Fibroblast of lung (primary cell): ENCODE data around the gene PKP1.
A peak's percentile ranks its signal among the peaks of the same experiment; 100 is the strongest.

Source experiments
- CTCF ChIP-seq, 2 donors: IDR thresholded peaks in 1 of 2; conservative IDR thresholded peaks in 1 of 2; 1 replicate in 1 of 2; 2 replicates in 1 of 2; pipeline ENCODE4 v1.5.1; 2011 to 2012; ENCODE audit warnings: low read length in 2 of 2, control low read depth in 1 of 2, inconsistent platforms in 1 of 2, low read depth in 1 of 2, mild to moderate bottlenecking in 1 of 2
- EZH2 ChIP-seq: IDR thresholded peaks from 2 replicates; pipeline ENCODE4 v1.5.1; 2012; ENCODE audit warnings: low read length, control low read depth, mild to moderate bottlenecking; ENCODE audit errors: missing control alignments

GRCh38 chr1:201376464-201377374 lies 93.4 kb downstream of the PKP1 start:
- peak; percentile 27 to 68 for TF ChIP-seq CTCF (conservative IDR thresholded peaks at IDR 0.05 in 1 of 2, IDR thresholded peaks at IDR 0.05 in 1 of 2; ENCODE audit: low read depth in 1 of 2, low read length in 2 of 2)
- TF ChIP-seq EZH2, result no peak
